Keratinocyte (primary cell): Measurements from ENCODE around the gene ATP8B1. TPM values are rescaled to one million over a fixed set of nuclear protein-coding genes. Genes with fewer than 3 reads are reported as not detected.
A peak's percentile ranks its signal among the peaks of the same experiment; 100 is the strongest.

Source experiments
- DNase-seq: peaks from one replicate; pipeline ENCODE4 v3.0.0-alpha.2; 2011; ENCODE audit warnings: low read depth, missing footprints, low spot score
- FAIRE-seq: peaks from 2 replicates; lab custom pipeline; 2011; peaks lifted over from hg19 to GRCh38; lab: Jason Lieb, UNC
- H2AFZ ChIP-seq: 2 replicates; pipeline ENCODE4 v1.6.0; 2012; ENCODE audit warnings: low read length, control low read depth, inconsistent platforms; ENCODE audit not compliant: control insufficient read depth
- H3K27ac ChIP-seq: 2 replicates; pipeline ENCODE4 v1.5.1; 2011; ENCODE audit warnings: low read length; ENCODE audit not compliant: control insufficient read depth, insufficient read depth
- H3K27me3 ChIP-seq: 3 replicates; pipeline ENCODE4 v1.6.0; 2011; ENCODE audit warnings: low read length; ENCODE audit not compliant: control insufficient read depth, insufficient read depth; ENCODE audit errors: extremely low read depth
- H3K36me3 ChIP-seq, 2 experiments: 2 replicates in 1 of 2; 3 replicates in 1 of 2; pipeline ENCODE4 v1.5.1; 2011; ENCODE audit warnings: low read length in 2 of 2, mild to moderate bottlenecking in 1 of 2; ENCODE audit not compliant: control insufficient read depth in 2 of 2, insufficient read depth in 2 of 2; ENCODE audit errors: extremely low read depth in 1 of 2
- H3K4me1 ChIP-seq: 3 replicates; pipeline ENCODE4 v1.5.1; 2011; ENCODE audit warnings: low read length; ENCODE audit not compliant: control insufficient read depth, insufficient read depth; ENCODE audit errors: extremely low read depth
- H3K4me2 ChIP-seq: 3 replicates; pipeline ENCODE4 v1.6.0; 2011; ENCODE audit warnings: low read depth, low read length; ENCODE audit not compliant: control insufficient read depth, insufficient read depth; ENCODE audit errors: extremely low read depth
- H3K4me3 ChIP-seq, 3 experiments: fragments of 200-600 bp in 1 of 3; sonication (generic) in 1 of 3; 2 replicates in 2 of 3; 3 replicates in 1 of 3; pipeline ENCODE4 v1.5.1; 2011 to 2016; ENCODE audit warnings: low read length in 3 of 3, mild to moderate bottlenecking in 3 of 3, control low read depth in 2 of 3, inconsistent platforms in 1 of 3, low read depth in 1 of 3, mixed read lengths in 1 of 3, mixed run types in 1 of 3, moderate library complexity in 1 of 3; ENCODE audit not compliant: control insufficient read depth in 2 of 3, insufficient read depth in 2 of 3; ENCODE audit errors: extremely low read depth in 1 of 3
- H3K79me2 ChIP-seq: 2 replicates; pipeline ENCODE4 v1.6.0; 2012; ENCODE audit warnings: low read length; ENCODE audit not compliant: control insufficient read depth, insufficient read depth
- H3K9ac ChIP-seq: 3 replicates; pipeline ENCODE4 v1.6.0; 2011; ENCODE audit warnings: low read length; ENCODE audit not compliant: control insufficient read depth, insufficient read depth; ENCODE audit errors: extremely low read depth
- H3K9me1 ChIP-seq: 3 replicates; pipeline ENCODE4 v1.6.0; 2011; ENCODE audit warnings: low read length; ENCODE audit not compliant: control insufficient read depth, insufficient read depth; ENCODE audit errors: extremely low read depth
- H3K9me3 ChIP-seq: 2 replicates; pipeline ENCODE4 v1.5.1; 2012; ENCODE audit warnings: low read depth, low read length; ENCODE audit not compliant: control insufficient read depth
- H4K20me1 ChIP-seq: 3 replicates; pipeline ENCODE4 v1.6.0; 2011; ENCODE audit warnings: low read length; ENCODE audit not compliant: control insufficient read depth, insufficient read depth; ENCODE audit errors: extremely low read depth
- EZH2 ChIP-seq: IDR thresholded peaks from one replicate; pipeline ENCODE4 v1.6.1; 2012; ENCODE audit warnings: inconsistent platforms, mild to moderate bottlenecking, low read length, moderate library complexity
- dilution Hi-C: fragments of 300-500 bp; cut with MboI; formaldehyde crosslinking; loops from one replicate; pipeline ENCODE4 v1.7.0; 2020; ENCODE audit warnings: low sequenced_read_pairs; ENCODE audit not compliant: extremely low pct_ligation_motif_present
- polyA plus RNA-seq, 5 experiments: library from polyadenylated mRNA; depleted of rRNA in 3 of 5; stranded (reverse) in 3 of 5; stranded (forward) in 1 of 5; unstranded in 1 of 5; fragments of >200 nt; gene quantifications; 1 replicate in 1 of 5; 2 replicates in 3 of 5; 3 replicates in 1 of 5; pipeline versions ENCODE4 v1.2.1 to v1.2.3, GENCODE V29; 2011 to 2012; ENCODE audit warnings: missing spikeins in 2 of 5, low read depth in 1 of 5, low replicate concordance in 1 of 5
- TF ChIP-seq, protein P1 (sequence below), 3 experiments: IDR thresholded peaks in 1 of 3; conservative IDR thresholded peaks in 1 of 3; optimal IDR thresholded peaks in 1 of 3; 2 replicates in 2 of 3; 3 replicates in 1 of 3; pipeline versions ENCODE3 to v1.5.1; 2011; ENCODE audit warnings: low read length in 3 of 3, mild to moderate bottlenecking in 3 of 3, moderate library complexity in 2 of 3, control low read depth in 1 of 3, inconsistent platforms in 1 of 3; ENCODE audit not compliant: insufficient read depth in 2 of 3; ENCODE audit errors: extremely low read depth in 1 of 3

The ATP8B1 gene
- polyA plus RNA-seq, 1 donor (not counting 4 experiments of a cell fraction or from before 2014, with no cell fraction given): 20.4 TPM

GRCh38 chr18:57630754-57631595 lies 172.1 kb downstream of the ATP8B1 start:
- H2AFZ ChIP-seq: peak overlapping the region; percentile 98
- peaks cover 16% of the 10 kb centered on the region for H3K4me1 ChIP-seq
- FAIRE-seq (no peak), DNase-seq (no peak)
- H4K20me1 ChIP-seq: no peaks in the 10 kb centered on the region
- peak overlapping the region; percentile 63 for H3K27ac ChIP-seq
- peak overlapping the region; percentile 79 for H3K9ac ChIP-seq
- H3K9me3 ChIP-seq: no peaks in the 10 kb centered on the region
- H3K9me1 ChIP-seq: no peaks in the 10 kb centered on the region
- dilution Hi-C loops: no loop called here
- no peaks in the 10 kb centered on the region for H3K27me3 ChIP-seq
- no peaks in the 10 kb centered on the region for H3K79me2 ChIP-seq
- TF ChIP-seq, protein P1, sequence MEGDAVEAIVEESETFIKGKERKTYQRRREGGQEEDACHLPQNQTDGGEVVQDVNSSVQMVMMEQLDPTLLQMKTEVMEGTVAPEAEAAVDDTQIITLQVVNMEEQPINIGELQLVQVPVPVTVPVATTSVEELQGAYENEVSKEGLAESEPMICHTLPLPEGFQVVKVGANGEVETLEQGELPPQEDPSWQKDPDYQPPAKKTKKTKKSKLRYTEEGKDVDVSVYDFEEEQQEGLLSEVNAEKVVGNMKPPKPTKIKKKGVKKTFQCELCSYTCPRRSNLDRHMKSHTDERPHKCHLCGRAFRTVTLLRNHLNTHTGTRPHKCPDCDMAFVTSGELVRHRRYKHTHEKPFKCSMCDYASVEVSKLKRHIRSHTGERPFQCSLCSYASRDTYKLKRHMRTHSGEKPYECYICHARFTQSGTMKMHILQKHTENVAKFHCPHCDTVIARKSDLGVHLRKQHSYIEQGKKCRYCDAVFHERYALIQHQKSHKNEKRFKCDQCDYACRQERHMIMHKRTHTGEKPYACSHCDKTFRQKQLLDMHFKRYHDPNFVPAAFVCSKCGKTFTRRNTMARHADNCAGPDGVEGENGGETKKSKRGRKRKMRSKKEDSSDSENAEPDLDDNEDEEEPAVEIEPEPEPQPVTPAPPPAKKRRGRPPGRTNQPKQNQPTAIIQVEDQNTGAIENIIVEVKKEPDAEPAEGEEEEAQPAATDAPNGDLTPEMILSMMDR (optimal IDR thresholded peaks at IDR 0.05 in 1 of 3, IDR thresholded peaks at IDR 0.05 in 1 of 3, conservative IDR thresholded peaks at IDR 0.05 in 1 of 3; ENCODE audit: extremely low read depth in 1 of 3, insufficient read depth in 2 of 3, low read length in 3 of 3): no peak
- H3K4me2 ChIP-seq: peak overlapping the region; percentile 82
- no peaks in the 10 kb centered on the region for H3K36me3 ChIP-seq
- peak overlapping the region; percentile 53 to 90 (median 85) for H3K4me3 ChIP-seq

GRCh38 chr18:57630002-57630753 lies 172.9 kb downstream of the ATP8B1 start:
- H3K4me3 ChIP-seq: peak overlapping the region; percentile 53 to 90 (median 85)
- TF ChIP-seq, protein P1 (optimal IDR thresholded peaks at IDR 0.05 in 1 of 3, IDR thresholded peaks at IDR 0.05 in 1 of 3, conservative IDR thresholded peaks at IDR 0.05 in 1 of 3; ENCODE audit: extremely low read depth in 1 of 3, insufficient read depth in 2 of 3, low read length in 3 of 3): peak; percentile 60 to 92 (median 77)
- TF ChIP-seq EZH2: no peak
- no peaks in the 10 kb centered on the region for H4K20me1 ChIP-seq
- H3K4me2 ChIP-seq: peak overlapping the region; percentile 82
- no peaks in the 10 kb centered on the region for H3K9me1 ChIP-seq
- H3K36me3 ChIP-seq: no peaks in the 10 kb centered on the region
- no peaks in the 10 kb centered on the region for H3K79me2 ChIP-seq
- peak; percentile 66 for FAIRE-seq
- peak overlapping the region; percentile 66 for H3K27ac ChIP-seq
- H3K4me1 ChIP-seq: peaks cover 16% of the 10 kb centered on the region
- no peaks in the 10 kb centered on the region for H3K9me3 ChIP-seq
- DNase-seq: no peak
- peak overlapping the region; percentile 98 for H2AFZ ChIP-seq
- dilution Hi-C loops: no loop called here
- H3K27me3 ChIP-seq: no peaks in the 10 kb centered on the region
- H3K9ac ChIP-seq: peak overlapping the region; percentile 79
